Measurements from ENCODE around the gene C5AR2. TPM values are rescaled to one million over a fixed set of nuclear protein-coding genes. Genes with fewer than 3 reads are reported as not detected.
A peak's percentile ranks its signal among the peaks of the same experiment; 100 is the strongest.

C5AR2 gene
- total and polyA plus RNA-seq, 2 experiments from 2014 or later, result 0.28 TPM; not detected in 1

DNA sequence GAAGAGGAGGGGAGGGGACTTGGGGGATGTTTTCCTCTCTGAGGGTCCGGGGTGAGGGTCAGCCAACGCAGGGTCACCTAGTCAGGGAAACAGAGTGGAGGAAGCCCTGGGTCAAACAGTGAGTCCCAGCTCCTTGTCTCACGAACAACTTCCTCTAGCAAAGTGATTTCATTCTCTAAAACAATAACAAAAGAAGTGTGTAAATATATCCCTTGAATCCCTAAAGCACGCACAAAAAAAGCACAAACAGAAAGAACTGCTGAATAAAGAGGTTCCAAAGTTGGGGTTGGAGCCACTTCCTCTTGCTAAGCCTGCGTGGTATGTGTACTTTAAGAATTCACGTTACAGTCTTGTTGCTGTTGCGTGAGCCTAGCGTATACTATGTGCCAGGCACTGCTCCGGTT lies 1.5 kb upstream of the C5AR2 start:
- no peaks in the 10 kb centered on the region for H3K9me2 ChIP-seq (ENCODE audit: insufficient read depth)
- no peaks in the 10 kb centered on the region for H3K4me1 ChIP-seq (ENCODE audit: insufficient read depth)
- no peaks in the 10 kb centered on the region for H3K79me2 ChIP-seq (replicated peaks; ENCODE audit: insufficient read depth)
- DNase-seq (ENCODE audit: low spot score) (no peak), ATAC-seq (no peak)
- no peak overlapping the region; the same call in 1 of the 2 replicates for H3K4me2 ChIP-seq
- H3K9me3 Mint-ChIP-seq, result no peaks in the 10 kb centered on the region
- 0 out of 2 replicates have a peak, but pooled peaks cover 3% of the 10 kb centered on the region for H3F3A ChIP-seq (replicated peaks; ENCODE audit: low read depth)
- H3K27me3 ChIP-seq (ENCODE audit: insufficient read depth), result no peaks in the 10 kb centered on the region
- H3K36me3 Mint-ChIP-seq (ENCODE audit: low read depth), result no peaks in the 10 kb centered on the region
- no peak overlapping the region for H3K4me3 ChIP-seq
- peaks cover 7% of the 10 kb centered on the region for H3K27me3 Mint-ChIP-seq (ENCODE audit: insufficient read depth, low read depth, poor library complexity)
- no peak overlapping the region for H3K4me3 Mint-ChIP-seq
- no peak overlapping the region for H3K27ac Mint-ChIP-seq
- H3K36me3 ChIP-seq (ENCODE audit: insufficient read depth), result no peaks in the 10 kb centered on the region
- H3K4me1 Mint-ChIP-seq, result no peaks in the 10 kb centered on the region
- TF ChIP-seq, protein P1, sequence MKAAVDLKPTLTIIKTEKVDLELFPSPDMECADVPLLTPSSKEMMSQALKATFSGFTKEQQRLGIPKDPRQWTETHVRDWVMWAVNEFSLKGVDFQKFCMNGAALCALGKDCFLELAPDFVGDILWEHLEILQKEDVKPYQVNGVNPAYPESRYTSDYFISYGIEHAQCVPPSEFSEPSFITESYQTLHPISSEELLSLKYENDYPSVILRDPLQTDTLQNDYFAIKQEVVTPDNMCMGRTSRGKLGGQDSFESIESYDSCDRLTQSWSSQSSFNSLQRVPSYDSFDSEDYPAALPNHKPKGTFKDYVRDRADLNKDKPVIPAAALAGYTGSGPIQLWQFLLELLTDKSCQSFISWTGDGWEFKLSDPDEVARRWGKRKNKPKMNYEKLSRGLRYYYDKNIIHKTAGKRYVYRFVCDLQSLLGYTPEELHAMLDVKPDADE (IDR thresholded peaks at IDR 0.05), result no peak
- TF ChIP-seq EZH2phosphoT487 (IDR thresholded peaks at IDR 0.05; ENCODE audit: unreplicated experiment) (no peak), ZNF114 (CRISPR knock-in tag; IDR thresholded peaks at IDR 0.05) (no peak), POLR2AphosphoS5 (IDR thresholded peaks at IDR 0.05; ENCODE audit: low read depth) (no peak), NANOG (IDR thresholded peaks at IDR 0.05; ENCODE audit: borderline replicate concordance) (no peak), ZNF331 (CRISPR knock-in tag; IDR thresholded peaks at IDR 0.05; ENCODE audit: low read depth) (no peak), CTCF (conservative IDR thresholded peaks at IDR 0.05; ENCODE audit: low read depth in 2 of 2) (no peak)
- TF ChIP-seq, protein P2, sequence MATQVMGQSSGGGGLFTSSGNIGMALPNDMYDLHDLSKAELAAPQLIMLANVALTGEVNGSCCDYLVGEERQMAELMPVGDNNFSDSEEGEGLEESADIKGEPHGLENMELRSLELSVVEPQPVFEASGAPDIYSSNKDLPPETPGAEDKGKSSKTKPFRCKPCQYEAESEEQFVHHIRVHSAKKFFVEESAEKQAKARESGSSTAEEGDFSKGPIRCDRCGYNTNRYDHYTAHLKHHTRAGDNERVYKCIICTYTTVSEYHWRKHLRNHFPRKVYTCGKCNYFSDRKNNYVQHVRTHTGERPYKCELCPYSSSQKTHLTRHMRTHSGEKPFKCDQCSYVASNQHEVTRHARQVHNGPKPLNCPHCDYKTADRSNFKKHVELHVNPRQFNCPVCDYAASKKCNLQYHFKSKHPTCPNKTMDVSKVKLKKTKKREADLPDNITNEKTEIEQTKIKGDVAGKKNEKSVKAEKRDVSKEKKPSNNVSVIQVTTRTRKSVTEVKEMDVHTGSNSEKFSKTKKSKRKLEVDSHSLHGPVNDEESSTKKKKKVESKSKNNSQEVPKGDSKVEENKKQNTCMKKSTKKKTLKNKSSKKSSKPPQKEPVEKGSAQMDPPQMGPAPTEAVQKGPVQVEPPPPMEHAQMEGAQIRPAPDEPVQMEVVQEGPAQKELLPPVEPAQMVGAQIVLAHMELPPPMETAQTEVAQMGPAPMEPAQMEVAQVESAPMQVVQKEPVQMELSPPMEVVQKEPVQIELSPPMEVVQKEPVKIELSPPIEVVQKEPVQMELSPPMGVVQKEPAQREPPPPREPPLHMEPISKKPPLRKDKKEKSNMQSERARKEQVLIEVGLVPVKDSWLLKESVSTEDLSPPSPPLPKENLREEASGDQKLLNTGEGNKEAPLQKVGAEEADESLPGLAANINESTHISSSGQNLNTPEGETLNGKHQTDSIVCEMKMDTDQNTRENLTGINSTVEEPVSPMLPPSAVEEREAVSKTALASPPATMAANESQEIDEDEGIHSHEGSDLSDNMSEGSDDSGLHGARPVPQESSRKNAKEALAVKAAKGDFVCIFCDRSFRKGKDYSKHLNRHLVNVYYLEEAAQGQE (IDR thresholded peaks at IDR 0.05; ENCODE audit: unreplicated experiment), result no peak
- no peaks in the 10 kb centered on the region for H4K20me1 ChIP-seq (replicated peaks; ENCODE audit: insufficient read depth)
- no peak overlapping the region for H3K27ac ChIP-seq (ENCODE audit: low read depth)
- peak overlapping the region; percentile 93 for H2AFZ ChIP-seq

GRCh38 chr19:47331490-47331889 lies 485 bp upstream of the C5AR2 start:
- H3K27ac ChIP-seq (ENCODE audit: low read depth), result no peak overlapping the region
- DNase-seq (ENCODE audit: low spot score), result no peak
- no peak for TF ChIP-seq CTCF (conservative IDR thresholded peaks at IDR 0.05; ENCODE audit: low read depth in 2 of 2)
- no peak for TF ChIP-seq EZH2 (IDR thresholded peaks at IDR 0.05; ENCODE audit: low read depth, unreplicated experiment)
- no peak for TF ChIP-seq ZNF331 (CRISPR knock-in tag; IDR thresholded peaks at IDR 0.05; ENCODE audit: low read depth)
- TF ChIP-seq, protein P2 (IDR thresholded peaks at IDR 0.05; ENCODE audit: unreplicated experiment), result no peak
- TF ChIP-seq, protein P1 (IDR thresholded peaks at IDR 0.05), result no peak

More at GRCh38 chr19:47331490-47331889, 485 bp upstream of the C5AR2 start:
- H3K9me2 ChIP-seq (ENCODE audit: insufficient read depth), result no peaks in the 10 kb centered on the region
- Mint-ChIP-seq H3K27me3 (ENCODE audit: insufficient read depth, low read depth, poor library complexity) (peaks cover 9% of the 10 kb centered on the region), H3K36me3 (ENCODE audit: low read depth) (no peaks in the 10 kb centered on the region), H3K9me3 (no peaks in the 10 kb centered on the region), H3K4me1 (0 out of 3 replicates have a peak, but pooled peaks cover 2% of the 10 kb centered on the region), H3K27ac (no peak overlapping the region), H3K4me3 (no peak overlapping the region)
- H3K79me2 ChIP-seq (replicated peaks; ENCODE audit: insufficient read depth), result no peaks in the 10 kb centered on the region
- H3K4me1 ChIP-seq (ENCODE audit: insufficient read depth), result no peaks in the 10 kb centered on the region
- H3K4me2 ChIP-seq, result no peak overlapping the region
- no peaks in the 10 kb centered on the region for H3K36me3 ChIP-seq (ENCODE audit: insufficient read depth)
- 0 out of 2 replicates have a peak, but pooled peaks cover 3% of the 10 kb centered on the region for H3F3A ChIP-seq (replicated peaks; ENCODE audit: low read depth)
- H3K27me3 ChIP-seq (ENCODE audit: insufficient read depth), result no peaks in the 10 kb centered on the region
- H4K20me1 ChIP-seq (replicated peaks; ENCODE audit: insufficient read depth), result no peaks in the 10 kb centered on the region
- ATAC-seq, result no peak
- H3K4me3 ChIP-seq, result no peak overlapping the region
- H2AFZ ChIP-seq, result no peak overlapping the region; the same call in 1 of the 2 replicates

All from GM23338 (cell line).